PC-3 (cell line): ENCODE measurements around the gene TOPBP1. TPM values are rescaled to one million over a fixed set of nuclear protein-coding genes. Genes with fewer than 3 reads are reported as not detected.
A peak's percentile ranks its signal among the peaks of the same experiment; 100 is the strongest.

Source experiments
- ATAC-seq: fragments of 200-7000 bp; cut with Tn5 transposase; 2 replicates; pipeline ENCODE4 v1.9.1; 2020; ENCODE audit warnings: mild to moderate bottlenecking, moderate library complexity
- BruUV-seq: library from RNA; stranded (reverse); fragments of 400-500 nt; replicated peaks from 2 replicates; lab custom pipeline; 2021; lab: Mats Ljungman, UMichigan
- CTCF ChIA-PET: fragments of 300-600 bp; sonication (Branson Sonifier 250); formaldehyde crosslinking; loops from one replicate; lab custom pipeline; 2022; ENCODE audit warnings: antibody characterized with exemption; lab: Charles Lee
- POLR2A ChIA-PET: fragments of 300-600 bp; sonication (Branson Sonifier 250); formaldehyde crosslinking; loops from one replicate; lab custom pipeline; 2022; ENCODE audit warnings: antibody characterized with exemption; ENCODE audit not compliant: unreplicated experiment; lab: Charles Lee
- DNase-seq: peaks from one replicate; pipeline ENCODE4 v3.0.0-alpha.2; 2015
- H2AFZ ChIP-seq: fragments of 300-600 bp; sonication (generic); 2 replicates; pipeline ENCODE4 v1.6.0; 2016; ENCODE audit warnings: antibody characterized with exemption, low read length
- H3F3A ChIP-seq: fragments of 300-600 bp; sonication (generic); one replicate; pipeline ENCODE4 v1.6.0; 2017; ENCODE audit warnings: antibody characterized with exemption, low read length, control low read depth, mild to moderate bottlenecking; ENCODE audit not compliant: unreplicated experiment
- H3K27ac ChIP-seq: fragments of 300-600 bp; sonication (generic); 2 replicates; pipeline ENCODE4 v1.5.1; 2016; ENCODE audit warnings: mild to moderate bottlenecking, low read length
- H3K27me3 ChIP-seq: fragments of 300-600 bp; sonication (generic); 2 replicates; pipeline ENCODE4 v1.6.1; 2016; ENCODE audit warnings: low read length, mixed read lengths
- H3K36me3 ChIP-seq: fragments of 300-600 bp; sonication (generic); 2 replicates; pipeline ENCODE4 v1.6.1; 2016; ENCODE audit warnings: low read depth, mixed run types, low read length, mixed read lengths
- H3K4me1 ChIP-seq: fragments of 300-600 bp; sonication (generic); 2 replicates; pipeline ENCODE4 v1.5.1; 2016; ENCODE audit warnings: low read length; ENCODE audit not compliant: insufficient read depth
- H3K4me2 ChIP-seq: fragments of 300-600 bp; sonication (generic); 2 replicates; pipeline ENCODE4 v1.6.0; 2016; ENCODE audit warnings: low read length
- H3K4me3 ChIP-seq: fragments of 300-600 bp; sonication (generic); 2 replicates; pipeline ENCODE4 v1.5.1; 2016; ENCODE audit warnings: mild to moderate bottlenecking, low read length, mixed read lengths
- H3K79me2 ChIP-seq: fragments of 300-600 bp; sonication (generic); 2 replicates; pipeline ENCODE4 v1.6.1; 2017; ENCODE audit warnings: low read length, mixed read lengths
- H3K9ac ChIP-seq: fragments of 300-600 bp; sonication (generic); 2 replicates; pipeline ENCODE4 v1.6.0; 2016; ENCODE audit warnings: mild to moderate bottlenecking, low read length
- H3K9me2 ChIP-seq: fragments of 300-600 bp; sonication (generic); replicated peaks from 2 replicates; pipeline ENCODE4 v1.6.1; 2016; ENCODE audit warnings: mixed run types, low read length, mixed read lengths
- H3K9me3 ChIP-seq: fragments of 300-600 bp; sonication (generic); 2 replicates; pipeline ENCODE4 v1.6.1; 2016; ENCODE audit warnings: low read length, mixed read lengths
- H4K20me1 ChIP-seq: fragments of 300-600 bp; sonication (generic); 2 replicates; pipeline ENCODE4 v1.6.1; 2016; ENCODE audit warnings: low read length, mixed read lengths
- CTCF ChIP-seq: fragments of 300-600 bp; sonication (generic); conservative IDR thresholded peaks from 2 replicates; pipeline ENCODE4 v1.5.1; 2017; ENCODE audit warnings: antibody characterized with exemption, low read depth, mild to moderate bottlenecking, low read length
- EZH2 ChIP-seq: fragments of 300-600 bp; sonication (generic); IDR thresholded peaks from one replicate; pipeline ENCODE4 v1.6.1; 2017; ENCODE audit warnings: antibody characterized with exemption, mild to moderate bottlenecking, low read length; ENCODE audit not compliant: unreplicated experiment
- EZH2phosphoT487 ChIP-seq: fragments of 300-600 bp; sonication (generic); IDR thresholded peaks from 2 replicates; pipeline ENCODE4 v1.6.1; 2018; ENCODE audit warnings: mild to moderate bottlenecking, antibody characterized with exemption, low read length, borderline replicate concordance
- intact Hi-C: fragments of 100-400 bp; cut with micrococcal nuclease; formaldehyde crosslinking; loops from 2 replicates; pipeline ENCODE4 v1.9.0; 2023
- total RNA-seq: library from RNA; depleted of rRNA; stranded (reverse); fragments of >200 nt; gene quantifications from 2 replicates; pipeline ENCODE4 v1.2.3, GENCODE V29; 2014

TOPBP1 gene
- total RNA-seq, 1 experiment from 2014 or later, result 42.4 TPM

- H3K79me2 ChIP-seq, result no peaks in the 10 kb centered on the region
- DNase-seq (peak; percentile 93), ATAC-seq (peak; percentile 36)
- H3K4me1 ChIP-seq, result peaks cover 55% of the 10 kb centered on the region
- ChIA-PET POLR2A (interaction anchor here (1.0 kb wide), 1 partner anchor 89 kb away, joined by 4 read pairs; no protein-coding TSS in a partner anchor), CTCF (interaction anchor here (0.6 to 0.9 kb wide), 2 partner anchors 103 to 1100 kb away, joined by 12 to 14 read pairs; no protein-coding TSS in a partner anchor)
- no peaks in the 10 kb centered on the region for H3K27me3 ChIP-seq
- peak overlapping the region; percentile 26; the same call in 1 of the 2 replicates for H3K4me3 ChIP-seq
- no peaks in the 10 kb centered on the region for H3F3A ChIP-seq
- BruUV-seq, result no TSS peak
- H3K9me2 ChIP-seq, result no peaks in the 10 kb centered on the region
- intact Hi-C loops, result no loop called here
- TF ChIP-seq CTCF (no peak), EZH2phosphoT487 (no peak), EZH2 (no peak)
- peak overlapping the region; percentile 65 for H3K4me2 ChIP-seq
- no peak overlapping the region for H2AFZ ChIP-seq
- no peaks in the 10 kb centered on the region for H4K20me1 ChIP-seq
- H3K9me3 ChIP-seq, result no peaks in the 10 kb centered on the region
- H3K27ac ChIP-seq, result peak overlapping the region; percentile 96
- no peaks in the 10 kb centered on the region for H3K36me3 ChIP-seq
- H3K9ac ChIP-seq, result peak overlapping the region; percentile 66
Observed at GRCh38 chr3:133568294-133569014, 93.3 kb downstream of the TOPBP1 start.

- Histone ChIP-seq H3K36me3 (no peaks in the 10 kb centered on the region), H2AFZ (no peak overlapping the region), H3K4me2 (no peak overlapping the region), H3K9ac (no peak overlapping the region), H3K9me2 (no peaks in the 10 kb centered on the region), H3F3A (no peaks in the 10 kb centered on the region), H3K4me3 (no peak overlapping the region), H4K20me1 (no peaks in the 10 kb centered on the region), H3K79me2 (no peaks in the 10 kb centered on the region), H3K27me3 (no peaks in the 10 kb centered on the region), H3K27ac (no peak overlapping the region), H3K4me1 (peaks cover 17% of the 10 kb centered on the region), H3K9me3 (no peaks in the 10 kb centered on the region)
- BruUV-seq, result no TSS peak
- CTCF ChIA-PET, result no interaction called here
- POLR2A ChIA-PET, result no interaction called here
- ATAC-seq, result no peak
- intact Hi-C loops, result no loop called here
- no peak for DNase-seq
- TF ChIP-seq CTCF (no peak), EZH2 (no peak), EZH2phosphoT487 (no peak)
Observed at GRCh38 chr3:133563816-133564215, 97.9 kb downstream of the TOPBP1 start.

GRCh38 chr3:133563186-133563591 is 98.6 kb downstream of the TOPBP1 start:
- Histone ChIP-seq H3K27ac (no peak overlapping the region), H3K9me3 (no peaks in the 10 kb centered on the region), H3K4me3 (no peak overlapping the region), H3K9ac (no peak overlapping the region), H3F3A (no peaks in the 10 kb centered on the region), H3K36me3 (no peaks in the 10 kb centered on the region), H3K4me2 (no peak overlapping the region), H3K4me1 (peaks cover 10% of the 10 kb centered on the region), H3K9me2 (no peaks in the 10 kb centered on the region), H2AFZ (no peak overlapping the region), H4K20me1 (no peaks in the 10 kb centered on the region), H3K27me3 (no peaks in the 10 kb centered on the region), H3K79me2 (no peaks in the 10 kb centered on the region)
- ChIA-PET CTCF (no interaction called here), POLR2A (no interaction called here)
- DNase-seq (no peak), ATAC-seq (no peak)
- TF ChIP-seq EZH2, result no peak
- TF ChIP-seq CTCF, result no peak
- intact Hi-C loops, result no loop called here
- BruUV-seq, result no TSS peak
